ENCODE results near the gene KIF5C.

KIF5C gene

GRCh38 chr2:148832637-148833036 lies 42.4 kb upstream of the KIF5C start:
- WGBS, 2 donors (ENCODE audit: extremely low coverage in 2 of 2, insufficient read length in 2 of 2, insufficient replicate concordance in 1 of 2): no CpG with 5 or more reads among the region's 7 CpGs
- Histone ChIP-seq H3K36me3 (replicated peaks in 1 of 2; ENCODE audit: control insufficient read depth in 2 of 2, insufficient read depth in 2 of 2, low read length in 2 of 2) (no peaks in the 10 kb centered on the region), H2BK5ac (ENCODE audit: low read length) (no peak overlapping the region)

GRCh38 chr2:148842050-148842449 lies 33.0 kb upstream of the KIF5C start:
- H3K9me3 ChIP-seq (replicated peaks in 1 of 2; ENCODE audit: control insufficient read depth in 2 of 2, insufficient read depth in 1 of 2, low read depth in 1 of 2, low read length in 2 of 2): peaks cover 0 to 3% of the 10 kb centered on the region in 2 donors
- no CpG with 5 or more reads among the region's 4 CpGs for WGBS, 2 donors (ENCODE audit: extremely low coverage in 2 of 2, insufficient read length in 2 of 2, insufficient replicate concordance in 1 of 2)
- H3K23ac ChIP-seq (ENCODE audit: low read depth, low read length, poor library complexity): no peak overlapping the region
- no peak overlapping the region for H2BK12ac ChIP-seq (ENCODE audit: low read length)
- no peak overlapping the region for H2BK5ac ChIP-seq (ENCODE audit: low read length)
- H2AFZ ChIP-seq (ENCODE audit: low read length): no peak overlapping the region
- no peak overlapping the region for H4K91ac ChIP-seq (ENCODE audit: low read depth, low read length, poor library complexity)
- H2AK5ac ChIP-seq (ENCODE audit: low read depth, low read length): no peak overlapping the region
- H3K27ac ChIP-seq (replicated peaks; ENCODE audit: low read length): no peak overlapping the region
- no peak overlapping the region for H3K18ac ChIP-seq (ENCODE audit: low read length)
- no peak overlapping the region for H3K9ac ChIP-seq (ENCODE audit: low read depth, low read length, poor library complexity)
- no peaks in the 10 kb centered on the region for H3K79me1 ChIP-seq (ENCODE audit: low read depth, low read length)
- no peak overlapping the region for H3K4me2 ChIP-seq (ENCODE audit: insufficient read depth, low read length, poor library complexity, severe bottlenecking)
- no peaks in the 10 kb centered on the region for H3K36me3 ChIP-seq (replicated peaks in 1 of 2; ENCODE audit: control insufficient read depth in 2 of 2, insufficient read depth in 2 of 2, low read length in 2 of 2)
- no peak overlapping the region for H3K4ac ChIP-seq (ENCODE audit: low read length)
- H3K14ac ChIP-seq (ENCODE audit: low read length): no peak overlapping the region
- H2BK15ac ChIP-seq (ENCODE audit: low read length): no peak overlapping the region
- DNase-seq (ENCODE audit: low spot score): no peak
- H4K8ac ChIP-seq (ENCODE audit: low read depth, low read length): no peak overlapping the region
- H2BK120ac ChIP-seq (ENCODE audit: low read depth, low read length): no peak overlapping the region
- H3K4me1 ChIP-seq (ENCODE audit: control insufficient read depth in 2 of 2, insufficient read depth in 1 of 2, low read depth in 1 of 2, low read length in 2 of 2): no peaks in the 10 kb centered on the region
- H3K4me3 ChIP-seq (ENCODE audit: low read length in 2 of 2): no peak overlapping the region
- no peaks in the 10 kb centered on the region for H3K27me3 ChIP-seq (ENCODE audit: control insufficient read depth in 3 of 3, insufficient read depth in 3 of 3, low read depth in 1 of 3, low read length in 3 of 3)

More at GRCh38 chr2:148832637-148833036, 42.4 kb upstream of the KIF5C start:
- H2AK5ac ChIP-seq (ENCODE audit: low read depth, low read length): no peak overlapping the region
- no peak overlapping the region for H3K4me2 ChIP-seq (ENCODE audit: insufficient read depth, low read length, poor library complexity, severe bottlenecking)
- H3K4me3 ChIP-seq (ENCODE audit: low read length in 2 of 2): no peak overlapping the region
- H3K4me1 ChIP-seq (ENCODE audit: control insufficient read depth in 2 of 2, insufficient read depth in 1 of 2, low read depth in 1 of 2, low read length in 2 of 2): no peaks in the 10 kb centered on the region
- no peak overlapping the region for H3K4ac ChIP-seq (ENCODE audit: low read length)
- H2AFZ ChIP-seq (ENCODE audit: low read length): no peak overlapping the region
- no peak overlapping the region for H4K8ac ChIP-seq (ENCODE audit: low read depth, low read length)
- no peak overlapping the region for H3K14ac ChIP-seq (ENCODE audit: low read length)
- no peak overlapping the region for H3K18ac ChIP-seq (ENCODE audit: low read length)
- DNase-seq (ENCODE audit: low spot score): no peak
- H2BK120ac ChIP-seq (ENCODE audit: low read depth, low read length): no peak overlapping the region
- H3K27ac ChIP-seq (replicated peaks; ENCODE audit: low read length): no peak overlapping the region
- H3K27me3 ChIP-seq (ENCODE audit: control insufficient read depth in 3 of 3, insufficient read depth in 3 of 3, low read depth in 1 of 3, low read length in 3 of 3): peaks cover 0 to 11% (median 0%) of the 10 kb centered on the region in 3 experiments
- H3K23ac ChIP-seq (ENCODE audit: low read depth, low read length, poor library complexity): no peak overlapping the region
- no peak overlapping the region for H4K91ac ChIP-seq (ENCODE audit: low read depth, low read length, poor library complexity)
- H3K9ac ChIP-seq (ENCODE audit: low read depth, low read length, poor library complexity): no peak overlapping the region
- H2BK15ac ChIP-seq (ENCODE audit: low read length): no peak overlapping the region
- peaks cover 0 to 2% of the 10 kb centered on the region in 2 donors for H3K9me3 ChIP-seq (replicated peaks in 1 of 2; ENCODE audit: control insufficient read depth in 2 of 2, insufficient read depth in 1 of 2, low read depth in 1 of 2, low read length in 2 of 2)
- H3K79me1 ChIP-seq (ENCODE audit: low read depth, low read length): no peaks in the 10 kb centered on the region
- H2BK12ac ChIP-seq (ENCODE audit: low read length): no peak overlapping the region

GRCh38 chr2:148848146-148848545 lies 26.9 kb upstream of the KIF5C start:
- Histone ChIP-seq H2AFZ (ENCODE audit: low read length) (no peak overlapping the region), H3K4ac (ENCODE audit: low read length) (no peak overlapping the region), H3K14ac (ENCODE audit: low read length) (no peak overlapping the region), H3K9me3 (replicated peaks in 1 of 2; ENCODE audit: control insufficient read depth in 2 of 2, insufficient read depth in 1 of 2, low read depth in 1 of 2, low read length in 2 of 2) (peaks cover 3 to 4% of the 10 kb centered on the region in 2 donors), H2BK12ac (ENCODE audit: low read length) (no peak overlapping the region), H2BK120ac (ENCODE audit: low read depth, low read length) (no peak overlapping the region), H2BK5ac (ENCODE audit: low read length) (no peak overlapping the region), H4K91ac (ENCODE audit: low read depth, low read length, poor library complexity) (no peak overlapping the region), H3K9ac (ENCODE audit: low read depth, low read length, poor library complexity) (no peak overlapping the region), H3K79me1 (ENCODE audit: low read depth, low read length) (no peaks in the 10 kb centered on the region), H4K8ac (ENCODE audit: low read depth, low read length) (no peak overlapping the region), H2AK5ac (ENCODE audit: low read depth, low read length) (no peak overlapping the region), H2BK15ac (ENCODE audit: low read length) (no peak overlapping the region), H3K4me2 (ENCODE audit: insufficient read depth, low read length, poor library complexity, severe bottlenecking) (no peak overlapping the region), H3K36me3 (replicated peaks in 1 of 2; ENCODE audit: control insufficient read depth in 2 of 2, insufficient read depth in 2 of 2, low read length in 2 of 2) (no peaks in the 10 kb centered on the region), H3K27ac (replicated peaks; ENCODE audit: low read length) (no peak overlapping the region), H3K23ac (ENCODE audit: low read depth, low read length, poor library complexity) (no peak overlapping the region), H3K27me3 (ENCODE audit: control insufficient read depth in 3 of 3, insufficient read depth in 3 of 3, low read depth in 1 of 3, low read length in 3 of 3) (peaks cover 0 to 16% (median 0%) of the 10 kb centered on the region in 3 experiments), H3K4me3 (ENCODE audit: low read length in 2 of 2) (no peak overlapping the region), H3K4me1 (ENCODE audit: control insufficient read depth in 2 of 2, insufficient read depth in 1 of 2, low read depth in 1 of 2, low read length in 2 of 2) (no peaks in the 10 kb centered on the region), H3K18ac (ENCODE audit: low read length) (no peak overlapping the region)
- no peak for DNase-seq (ENCODE audit: low spot score)
- WGBS, 2 donors (ENCODE audit: extremely low coverage in 2 of 2, insufficient read length in 2 of 2, insufficient replicate concordance in 1 of 2): no CpG with 5 or more reads among the region's 1 CpG

GRCh38 chr2:148853458-148853857 lies 21.6 kb upstream of the KIF5C start:
- Histone ChIP-seq H2BK120ac (ENCODE audit: low read depth, low read length) (no peak overlapping the region), H2BK15ac (ENCODE audit: low read length) (no peak overlapping the region), H4K91ac (ENCODE audit: low read depth, low read length, poor library complexity) (no peak overlapping the region), H3K4me2 (ENCODE audit: insufficient read depth, low read length, poor library complexity, severe bottlenecking) (no peak overlapping the region), H2AFZ (ENCODE audit: low read length) (no peak overlapping the region), H3K27ac (replicated peaks; ENCODE audit: low read length) (no peak overlapping the region), H2AK5ac (ENCODE audit: low read depth, low read length) (no peak overlapping the region), H3K23ac (ENCODE audit: low read depth, low read length, poor library complexity) (no peak overlapping the region), H3K79me1 (ENCODE audit: low read depth, low read length) (no peaks in the 10 kb centered on the region), H3K36me3 (replicated peaks in 1 of 2; ENCODE audit: control insufficient read depth in 2 of 2, insufficient read depth in 2 of 2, low read length in 2 of 2) (no peaks in the 10 kb centered on the region), H3K4me3 (ENCODE audit: low read length in 2 of 2) (no peak overlapping the region), H3K27me3 (ENCODE audit: control insufficient read depth in 3 of 3, insufficient read depth in 3 of 3, low read depth in 1 of 3, low read length in 3 of 3) (peaks cover 0 to 28% (median 0%) of the 10 kb centered on the region in 3 experiments), H3K9ac (ENCODE audit: low read depth, low read length, poor library complexity) (no peak overlapping the region), H3K4me1 (ENCODE audit: control insufficient read depth in 2 of 2, insufficient read depth in 1 of 2, low read depth in 1 of 2, low read length in 2 of 2) (no peaks in the 10 kb centered on the region), H3K4ac (ENCODE audit: low read length) (no peak overlapping the region), H3K14ac (ENCODE audit: low read length) (no peak overlapping the region), H2BK5ac (ENCODE audit: low read length) (no peak overlapping the region), H4K8ac (ENCODE audit: low read depth, low read length) (no peak overlapping the region), H2BK12ac (ENCODE audit: low read length) (no peak overlapping the region), H3K9me3 (replicated peaks in 1 of 2; ENCODE audit: control insufficient read depth in 2 of 2, insufficient read depth in 1 of 2, low read depth in 1 of 2, low read length in 2 of 2) (peaks cover 0 to 4% of the 10 kb centered on the region in 2 donors), H3K18ac (ENCODE audit: low read length) (no peak overlapping the region)
- WGBS, 2 donors (ENCODE audit: extremely low coverage in 2 of 2, insufficient read length in 2 of 2, insufficient replicate concordance in 1 of 2): no CpG with 5 or more reads among the region's 2 CpGs
- no peak for DNase-seq (ENCODE audit: low spot score)
